Neutrophil (primary cell): ENCODE results near the gene ZGRF1.
"Not testable (repeated sequence)": the region's sequence is repeated elsewhere in the genome, so short reads cannot be mapped to it uniquely, and the experiment has no call there.

Experiments
- H3K27ac ChIP-seq: fragments of 200-600 bp; sonication (generic); 2 replicates; pipeline ENCODE4 v1.5.1; 2016; ENCODE audit warnings: mild to moderate bottlenecking, moderate library complexity
- H3K27me3 ChIP-seq: fragments of 200-600 bp; sonication (generic); 2 replicates; pipeline ENCODE4 v1.6.0; 2016; ENCODE audit warnings: mild to moderate bottlenecking
- H3K36me3 ChIP-seq: fragments of 200-600 bp; sonication (generic); 2 replicates; pipeline ENCODE4 v1.5.1; 2017
- H3K4me1 ChIP-seq, 2 experiments: fragments of 200-600 bp in 1 of 2; sonication (generic) in 1 of 2; 1 replicate in 1 of 2; 2 replicates in 1 of 2; pipeline versions ENCODE4 v1.5.1 to v1.6.1; 2013 to 2016; ENCODE audit warnings: low read depth in 1 of 2, low read length in 1 of 2, mild to moderate bottlenecking in 1 of 2, moderate library complexity in 1 of 2; ENCODE audit not compliant: control insufficient read depth in 1 of 2, insufficient read depth in 1 of 2
- H3K4me3 ChIP-seq, 2 experiments: fragments of 200-600 bp in 1 of 2; sonication (generic) in 1 of 2; 1 replicate in 1 of 2; 2 replicates in 1 of 2; pipeline ENCODE4 v1.5.1; 2013 to 2016; ENCODE audit warnings: low read depth in 1 of 2, low read length in 1 of 2, mild to moderate bottlenecking in 1 of 2, moderate library complexity in 1 of 2
- H3K9me3 ChIP-seq: fragments of 200-600 bp; sonication (generic); 2 replicates; pipeline ENCODE4 v1.5.1; 2016
- CTCF ChIP-seq: fragments of 200-600 bp; sonication (generic); IDR thresholded peaks from 2 replicates; pipeline ENCODE4 v1.5.1; 2016; ENCODE audit warnings: antibody characterized with exemption

ZGRF1 gene

GRCh38 chr4:112504807-112505206 lies 131.9 kb downstream of the ZGRF1 start:
- TF ChIP-seq CTCF: no peak
- H3K27me3 ChIP-seq: peaks cover 100% of the 10 kb centered on the region

GRCh38 chr4:112502871-112503270 lies 133.8 kb downstream of the ZGRF1 start:
- no peak for TF ChIP-seq CTCF
- H3K9me3 ChIP-seq: no peaks in the 10 kb centered on the region
- H3K27ac ChIP-seq: no peak overlapping the region
- H3K27me3 ChIP-seq: peaks cover 100% of the 10 kb centered on the region
- H3K36me3 ChIP-seq: no peaks in the 10 kb centered on the region
- no peaks in the 10 kb centered on the region for H3K4me1 ChIP-seq
- H3K4me3 ChIP-seq: no peak overlapping the region

More at GRCh38 chr4:112504807-112505206, 131.9 kb downstream of the ZGRF1 start:
- no peak overlapping the region for H3K27ac ChIP-seq
- no peak overlapping the region for H3K4me3 ChIP-seq
- peaks cover 0 to 7% of the 10 kb centered on the region in 2 experiments for H3K4me1 ChIP-seq
- H3K9me3 ChIP-seq: no peaks in the 10 kb centered on the region
- no peaks in the 10 kb centered on the region for H3K36me3 ChIP-seq

GRCh38 chr4:112492321-112492720 lies 144.4 kb downstream of the ZGRF1 start:
- Histone ChIP-seq H3K4me3 (no peak overlapping the region), H3K27ac (no peak overlapping the region), H3K9me3 (no peaks in the 10 kb centered on the region), H3K36me3 (no peaks in the 10 kb centered on the region), H3K4me1 (no peaks in the 10 kb centered on the region), H3K27me3 (peaks cover 32% of the 10 kb centered on the region)
- no peak for TF ChIP-seq CTCF

- not testable (repeated sequence) for H3K36me3 ChIP-seq, H3K4me3 ChIP-seq, H3K27ac ChIP-seq, H3K4me1 ChIP-seq, H3K9me3 ChIP-seq
- H3K27me3 ChIP-seq: peaks cover 42% of the 10 kb centered on the region
Measured at GRCh38 chr4:112490808-112491207, 145.9 kb downstream of the ZGRF1 start.
